ENCODE data around the gene SMURF1.

Gene SMURF1

GRCh38 chr7:99038086-99038855 is 105.6 kb downstream of the SMURF1 start:
- DNase-seq (no peak), ATAC-seq (replicated peaks) (no peak)
- Mint-ChIP-seq H3K4me3 (no peak overlapping the region), H3K9me3 (no peaks in the 10 kb centered on the region), H3K36me3 (ENCODE audit: insufficient read depth) (peaks cover 77% of the 10 kb centered on the region), H3K4me1 (ENCODE audit: low read depth in 2 of 2) (peaks cover 6 to 7% of the 10 kb centered on the region in 2 donors), H3K27ac (no peak overlapping the region), H3K27me3 (no peaks in the 10 kb centered on the region)

DNA sequence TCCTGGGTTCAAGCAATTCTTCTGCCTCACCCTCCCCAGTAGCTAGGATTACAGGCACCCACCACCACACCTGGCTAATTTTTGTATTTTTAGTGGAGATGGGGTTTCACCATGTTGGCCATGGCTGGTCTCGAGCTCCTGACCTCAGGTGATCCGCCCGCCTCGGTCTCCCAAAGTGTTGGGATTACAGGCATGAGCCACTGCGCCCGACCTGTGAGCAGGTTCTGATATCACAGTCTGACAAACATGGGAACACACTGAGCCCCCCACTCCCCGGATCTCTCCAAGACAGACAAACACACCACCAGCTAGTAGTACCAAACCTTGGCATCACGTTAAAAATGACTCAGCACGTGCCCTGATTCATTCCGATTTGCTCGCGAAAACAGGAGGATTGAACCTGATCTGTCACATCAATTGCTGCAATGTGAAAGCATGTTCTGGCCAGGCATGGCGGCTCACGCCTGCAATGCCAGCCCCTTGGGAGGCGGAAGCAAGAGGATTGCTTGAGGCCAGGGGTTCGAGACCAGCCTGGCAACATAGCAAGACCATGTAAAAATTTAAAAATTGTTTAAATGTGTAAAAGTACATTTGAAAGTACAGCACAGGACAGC is 106.5 kb downstream of the SMURF1 start:
- no peak overlapping the region for H3K27ac Mint-ChIP-seq
- no peak for ATAC-seq (replicated peaks)
- no peaks in the 10 kb centered on the region for H3K9me3 Mint-ChIP-seq
- peaks cover 6 to 7% of the 10 kb centered on the region in 2 donors for H3K4me1 Mint-ChIP-seq (ENCODE audit: low read depth in 2 of 2)
- H3K36me3 Mint-ChIP-seq (ENCODE audit: insufficient read depth), result peaks cover 79% of the 10 kb centered on the region
- no peaks in the 10 kb centered on the region for H3K27me3 Mint-ChIP-seq
- no peak overlapping the region for H3K4me3 Mint-ChIP-seq
- no peak for DNase-seq

DNA sequence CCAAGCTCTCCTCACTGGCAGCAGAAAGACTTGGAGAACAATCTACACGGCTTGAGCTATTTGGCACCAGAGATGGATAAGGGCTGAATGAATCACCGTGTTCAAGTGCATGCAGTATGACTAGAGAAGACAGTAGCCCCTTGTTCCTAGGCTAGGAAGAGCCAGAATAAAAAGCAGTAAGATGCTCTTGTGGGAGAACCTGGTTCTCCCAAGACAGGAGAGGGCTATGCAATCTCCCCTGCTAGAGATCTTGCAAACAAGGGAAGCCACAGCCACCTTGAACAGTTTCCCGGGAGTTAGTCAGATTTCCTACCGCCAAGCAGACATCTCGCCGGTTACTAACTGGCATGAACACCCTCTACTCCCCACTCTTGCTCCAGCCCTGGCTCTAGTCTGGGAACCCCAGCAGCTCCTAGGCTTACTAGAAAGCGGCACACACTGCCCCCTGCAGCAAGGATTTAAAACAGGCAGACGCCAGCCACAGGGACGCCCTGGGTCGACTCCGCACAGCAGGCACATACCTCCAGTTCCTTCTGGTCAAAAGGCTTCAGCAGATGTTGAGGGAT is 107.3 kb downstream of the SMURF1 start:
- Mint-ChIP-seq H3K4me3 (no peak overlapping the region), H3K27me3 (no peaks in the 10 kb centered on the region), H3K4me1 (ENCODE audit: low read depth in 2 of 2) (peaks cover 6 to 7% of the 10 kb centered on the region in 2 donors), H3K27ac (peak overlapping the region in 1 of 2 donors; percentile 32), H3K9me3 (no peaks in the 10 kb centered on the region), H3K36me3 (ENCODE audit: insufficient read depth) (peaks cover 79% of the 10 kb centered on the region)
- no peak for ATAC-seq (replicated peaks)
- no peak for DNase-seq

DNA sequence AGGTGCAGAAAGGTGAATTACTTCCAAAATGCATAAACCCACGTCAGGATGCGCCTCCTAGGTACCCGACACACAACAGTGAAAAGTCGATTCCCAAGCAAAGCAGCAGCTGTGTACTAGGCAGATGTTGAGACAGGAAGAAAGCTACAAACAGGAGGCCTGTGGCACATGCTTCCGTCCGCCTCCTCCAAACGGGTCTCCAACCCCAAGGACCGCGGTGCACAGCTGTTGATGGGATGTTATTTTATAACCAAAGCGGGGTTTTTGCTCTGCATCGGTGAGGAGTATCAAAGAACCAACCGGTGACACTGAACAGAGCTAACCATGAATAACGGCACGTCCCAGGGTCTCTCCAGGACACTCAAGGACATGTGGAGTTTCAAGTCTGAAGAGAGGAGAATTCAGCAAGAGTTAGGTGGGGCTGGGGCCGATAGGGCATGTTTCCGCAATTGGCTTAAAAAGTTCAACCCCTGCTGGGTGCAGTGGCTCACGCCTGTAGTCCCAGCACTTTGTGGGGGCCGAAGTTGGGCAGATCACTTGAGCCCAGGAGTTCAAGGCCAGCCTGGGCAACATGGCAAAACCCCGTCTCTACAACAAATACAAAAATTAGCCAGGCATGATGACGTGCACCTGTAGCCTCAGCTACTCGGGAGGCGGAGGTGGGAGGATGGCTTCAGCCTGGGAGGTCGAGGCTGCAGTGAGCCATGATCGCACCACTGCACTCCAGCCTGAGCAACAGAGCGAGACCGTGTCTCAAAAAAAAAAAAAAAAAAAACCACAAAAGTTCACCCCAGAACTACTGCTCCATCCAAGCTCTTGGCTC is 108.0 kb downstream of the SMURF1 start:
- Mint-ChIP-seq H3K36me3 (ENCODE audit: insufficient read depth) (peaks cover 83% of the 10 kb centered on the region), H3K27ac (peak overlapping the region in 1 of 2 donors; percentile 32), H3K4me1 (ENCODE audit: low read depth in 2 of 2) (peaks cover 6 to 7% of the 10 kb centered on the region in 2 donors), H3K27me3 (no peaks in the 10 kb centered on the region), H3K9me3 (no peaks in the 10 kb centered on the region), H3K4me3 (no peak overlapping the region)
- DNase-seq (no peak), ATAC-seq (replicated peaks) (no peak)

- ATAC-seq (replicated peaks) (no peak), DNase-seq (no peak)
- Mint-ChIP-seq H3K9me3 (no peaks in the 10 kb centered on the region), H3K4me3 (no peak overlapping the region), H3K27ac (peak overlapping the region in 1 of 2 donors; percentile 32), H3K4me1 (ENCODE audit: low read depth in 2 of 2) (peaks cover 1 to 3% of the 10 kb centered on the region in 2 donors), H3K27me3 (no peaks in the 10 kb centered on the region), H3K36me3 (ENCODE audit: insufficient read depth) (peaks cover 86% of the 10 kb centered on the region)
Measured at GRCh38 chr7:99034932-99035722, 108.8 kb downstream of the SMURF1 start.

GRCh38 chr7:99033765-99034164 is 110.1 kb downstream of the SMURF1 start:
- Mint-ChIP-seq H3K36me3 (ENCODE audit: insufficient read depth) (peaks cover 80% of the 10 kb centered on the region), H3K27me3 (no peaks in the 10 kb centered on the region)
- ATAC-seq (replicated peaks), result no peak

GRCh38 chr7:99032928-99033327 is 111.0 kb downstream of the SMURF1 start:
- H3K27ac Mint-ChIP-seq, result no peak overlapping the region
- H3K27me3 Mint-ChIP-seq, result no peaks in the 10 kb centered on the region
- H3K9me3 Mint-ChIP-seq, result no peaks in the 10 kb centered on the region
- ATAC-seq (replicated peaks) (no peak), DNase-seq (no peak)
- H3K36me3 Mint-ChIP-seq (ENCODE audit: insufficient read depth), result peaks cover 85% of the 10 kb centered on the region
- H3K4me1 Mint-ChIP-seq (ENCODE audit: low read depth in 2 of 2), result no peaks in the 10 kb centered on the region
- no peak overlapping the region for H3K4me3 Mint-ChIP-seq

More at GRCh38 chr7:99033765-99034164, 110.1 kb downstream of the SMURF1 start:
- Mint-ChIP-seq H3K4me1 (ENCODE audit: low read depth in 2 of 2) (no peaks in the 10 kb centered on the region), H3K27ac (no peak overlapping the region), H3K9me3 (no peaks in the 10 kb centered on the region), H3K4me3 (no peak overlapping the region)
- DNase-seq, result no peak

- H3K27me3 Mint-ChIP-seq, result no peaks in the 10 kb centered on the region
- peaks cover 75% of the 10 kb centered on the region for H3K36me3 Mint-ChIP-seq (ENCODE audit: insufficient read depth)
- no peaks in the 10 kb centered on the region for H3K4me1 Mint-ChIP-seq (ENCODE audit: low read depth in 2 of 2)
- DNase-seq (no peak), ATAC-seq (replicated peaks) (no peak)
- H3K9me3 Mint-ChIP-seq, result no peaks in the 10 kb centered on the region
- H3K4me3 Mint-ChIP-seq, result no peak overlapping the region
- H3K27ac Mint-ChIP-seq, result peak overlapping the region in 1 of 2 donors; percentile 49
Measured at GRCh38 chr7:99031496-99031895, 112.4 kb downstream of the SMURF1 start.

DNA sequence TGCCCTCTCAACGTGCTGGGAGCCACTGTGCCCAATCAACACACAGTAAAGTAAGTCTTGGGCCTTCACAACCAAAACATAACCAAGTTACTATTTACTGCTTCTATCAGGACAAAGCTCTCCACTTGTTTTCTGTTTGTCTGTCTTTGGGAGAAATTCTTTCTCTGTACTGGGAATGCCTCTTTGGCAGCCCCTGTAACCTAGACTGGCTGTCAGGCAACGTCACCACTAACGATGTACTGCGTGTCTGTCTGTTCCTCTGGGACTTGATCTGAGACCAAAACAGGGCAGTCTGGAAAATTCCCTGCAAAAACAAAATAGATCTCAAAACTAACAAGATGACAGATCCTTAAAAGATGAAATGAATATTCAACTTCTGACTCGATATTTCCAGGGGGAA is 113.0 kb downstream of the SMURF1 start:
- DNase-seq (no peak), ATAC-seq (replicated peaks) (no peak)
- Mint-ChIP-seq H3K4me3 (no peak overlapping the region), H3K4me1 (ENCODE audit: low read depth in 2 of 2) (no peaks in the 10 kb centered on the region), H3K27me3 (no peaks in the 10 kb centered on the region), H3K9me3 (no peaks in the 10 kb centered on the region), H3K27ac (peak overlapping the region; percentile 38 to 49), H3K36me3 (ENCODE audit: insufficient read depth) (peaks cover 71% of the 10 kb centered on the region)

DNA sequence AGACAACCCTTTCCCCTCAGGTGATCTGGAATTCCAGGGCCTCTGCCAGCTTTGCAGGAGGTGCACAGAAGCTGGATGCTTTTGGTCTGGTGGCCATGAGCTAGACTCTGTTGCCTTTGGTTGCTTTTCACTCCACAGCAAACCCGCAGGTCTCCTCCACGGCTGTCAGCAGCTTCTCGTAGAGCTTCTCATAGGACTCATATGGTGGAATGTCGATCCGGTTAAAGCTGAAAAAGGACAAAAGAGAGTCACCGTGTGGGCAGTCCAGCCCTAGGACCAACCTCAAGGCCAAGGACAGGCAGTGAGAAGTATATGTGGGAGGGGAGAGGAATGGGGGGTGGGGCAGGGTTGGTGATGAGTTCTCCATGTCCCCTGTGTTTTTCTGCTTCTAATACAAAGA is 113.5 kb downstream of the SMURF1 start:
- Mint-ChIP-seq H3K9me3 (no peaks in the 10 kb centered on the region), H3K27ac (peak overlapping the region in 1 of 2 donors; percentile 78), H3K4me3 (no peak overlapping the region), H3K27me3 (no peaks in the 10 kb centered on the region), H3K4me1 (ENCODE audit: low read depth in 2 of 2) (no peaks in the 10 kb centered on the region), H3K36me3 (ENCODE audit: insufficient read depth) (peaks cover 68% of the 10 kb centered on the region)
- no peak for ATAC-seq (replicated peaks)
- no peak for DNase-seq

- Mint-ChIP-seq H3K4me1 (ENCODE audit: low read depth in 2 of 2) (no peaks in the 10 kb centered on the region), H3K9me3 (no peaks in the 10 kb centered on the region), H3K4me3 (no peak overlapping the region), H3K27ac (peak overlapping the region in 1 of 2 donors; percentile 78), H3K36me3 (ENCODE audit: insufficient read depth) (peaks cover 61% of the 10 kb centered on the region), H3K27me3 (no peaks in the 10 kb centered on the region)
- ATAC-seq (replicated peaks), result no peak
- no peak for DNase-seq
Measured at GRCh38 chr7:99029466-99030435, 114.2 kb downstream of the SMURF1 start.
